OCI-LY3 (cell line): Measurements from ENCODE around the gene FOXJ3.

Experiments used
- EZH2phosphoT487 ChIP-seq: fragments of 200-600 bp; shearing (Covaris generic); IDR thresholded peaks from 2 replicates; pipeline ENCODE4 v1.6.1; 2018; ENCODE audit warnings: antibody characterized with exemption, mixed run types, low read depth
- TF ChIP-seq, protein P1 (sequence below): fragments of 200-600, 300-600 bp; sonication (generic); IDR thresholded peaks from 2 replicates; pipeline ENCODE4 v1.5.1; 2014; ENCODE audit warnings: antibody characterized with exemption, low read length, low read depth

- TF ChIP-seq, protein P1, sequence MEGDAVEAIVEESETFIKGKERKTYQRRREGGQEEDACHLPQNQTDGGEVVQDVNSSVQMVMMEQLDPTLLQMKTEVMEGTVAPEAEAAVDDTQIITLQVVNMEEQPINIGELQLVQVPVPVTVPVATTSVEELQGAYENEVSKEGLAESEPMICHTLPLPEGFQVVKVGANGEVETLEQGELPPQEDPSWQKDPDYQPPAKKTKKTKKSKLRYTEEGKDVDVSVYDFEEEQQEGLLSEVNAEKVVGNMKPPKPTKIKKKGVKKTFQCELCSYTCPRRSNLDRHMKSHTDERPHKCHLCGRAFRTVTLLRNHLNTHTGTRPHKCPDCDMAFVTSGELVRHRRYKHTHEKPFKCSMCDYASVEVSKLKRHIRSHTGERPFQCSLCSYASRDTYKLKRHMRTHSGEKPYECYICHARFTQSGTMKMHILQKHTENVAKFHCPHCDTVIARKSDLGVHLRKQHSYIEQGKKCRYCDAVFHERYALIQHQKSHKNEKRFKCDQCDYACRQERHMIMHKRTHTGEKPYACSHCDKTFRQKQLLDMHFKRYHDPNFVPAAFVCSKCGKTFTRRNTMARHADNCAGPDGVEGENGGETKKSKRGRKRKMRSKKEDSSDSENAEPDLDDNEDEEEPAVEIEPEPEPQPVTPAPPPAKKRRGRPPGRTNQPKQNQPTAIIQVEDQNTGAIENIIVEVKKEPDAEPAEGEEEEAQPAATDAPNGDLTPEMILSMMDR = no peak
- no peak for TF ChIP-seq EZH2phosphoT487
Measured at GRCh38 chr1:42189931-42190853, 144.8 kb downstream of the FOXJ3 start.
